ENCODE data around the gene CD40. TPM values are rescaled to one million over a fixed set of nuclear protein-coding genes. Genes with fewer than 3 reads are reported as not detected.

The CD40 gene
- total RNA-seq, 1 donor from 2014 or later = 25.1 TPM

DNA sequence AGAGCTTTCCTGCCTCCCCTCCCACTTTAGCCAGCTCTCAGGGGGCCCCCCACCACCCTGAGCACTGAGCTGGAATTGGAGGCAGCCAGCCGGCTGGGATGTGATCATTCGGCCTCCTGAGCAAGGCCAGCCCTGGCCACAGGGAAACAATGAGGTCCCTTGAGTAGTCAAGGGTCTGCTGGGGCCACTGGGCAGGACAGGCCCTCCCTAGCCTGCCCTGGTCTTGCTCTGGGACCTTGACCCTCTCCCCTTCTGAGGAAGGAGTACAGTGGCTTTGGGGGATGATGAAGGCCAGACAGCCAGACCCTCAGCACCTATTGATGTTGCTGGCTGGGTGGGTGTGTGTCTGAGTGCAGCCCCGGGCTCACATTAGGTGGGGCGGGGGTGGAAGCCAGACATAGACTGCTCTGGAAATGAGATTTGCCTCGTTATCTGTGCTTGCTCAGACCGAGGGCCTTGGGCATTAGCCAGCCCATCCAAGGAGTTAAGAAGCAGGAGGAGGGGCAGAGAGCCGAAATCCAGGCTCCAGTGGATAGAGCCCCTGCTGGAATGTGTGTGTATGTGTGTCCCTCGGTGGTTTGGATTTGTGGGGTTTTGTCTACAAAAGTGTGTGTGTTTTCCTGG lies 21.3 kb downstream of the CD40 start:
- DNase-seq (ENCODE audit: low spot score) (no peak), ATAC-seq (no peak)
- intact Hi-C loops (cut with DNase I) = no loop called here

DNA sequence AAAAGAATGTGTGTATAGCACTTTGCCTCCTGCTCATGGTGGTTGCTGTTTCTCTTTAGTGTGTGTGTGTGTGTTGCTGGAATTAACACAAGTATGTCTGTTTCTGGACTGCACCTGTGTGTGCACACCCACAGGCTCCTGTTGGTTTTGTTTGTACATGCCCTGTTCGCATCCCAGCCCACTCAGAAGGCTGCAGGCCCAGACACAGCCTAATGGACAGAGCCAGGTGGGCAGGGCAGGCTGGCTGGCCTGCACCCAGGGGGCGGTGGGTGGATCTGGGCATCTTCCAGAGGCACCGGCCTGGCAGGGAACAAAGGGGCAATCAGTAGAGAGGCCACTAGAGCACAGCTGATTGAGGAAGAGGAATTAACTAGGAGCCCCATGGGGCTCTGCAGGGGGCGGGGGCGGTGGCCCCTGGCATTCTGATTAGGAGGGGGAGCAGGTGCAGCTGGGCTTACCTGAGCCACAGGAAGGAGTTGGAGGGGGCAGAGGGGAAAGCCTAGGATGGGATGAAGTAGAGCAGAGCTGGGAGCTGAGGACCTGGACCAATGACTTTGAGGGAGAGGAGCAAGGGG lies 21.9 kb downstream of the CD40 start:
- intact Hi-C loops (cut with DNase I) = no loop called here
- ATAC-seq = no peak

DNA sequence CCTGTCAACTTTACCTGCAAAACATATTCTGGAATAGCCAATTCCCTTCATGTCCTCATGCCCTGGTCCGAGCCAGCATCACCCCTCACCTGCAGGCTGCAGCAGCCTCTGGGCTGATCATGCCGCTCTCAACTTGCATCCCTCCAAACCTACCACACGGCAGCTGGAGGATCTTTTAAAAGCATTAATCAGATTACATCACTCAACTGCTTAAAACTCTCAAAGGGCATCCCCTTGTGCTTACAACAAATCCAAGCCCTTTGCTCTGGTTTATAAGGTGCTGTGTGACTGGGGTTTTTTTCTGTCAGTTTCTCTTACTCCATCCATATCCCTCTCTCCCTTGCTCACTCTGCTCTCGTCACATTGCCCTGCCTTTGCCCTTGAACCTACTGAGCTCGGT lies 24.0 kb downstream of the CD40 start:
- intact Hi-C loops (cut with DNase I) = no loop called here
- DNase-seq (ENCODE audit: low spot score) (no peak), ATAC-seq (no peak)

More for the DNA sequence above, 21.9 kb downstream of the CD40 start:
- no peak for DNase-seq (ENCODE audit: low spot score)

DNA sequence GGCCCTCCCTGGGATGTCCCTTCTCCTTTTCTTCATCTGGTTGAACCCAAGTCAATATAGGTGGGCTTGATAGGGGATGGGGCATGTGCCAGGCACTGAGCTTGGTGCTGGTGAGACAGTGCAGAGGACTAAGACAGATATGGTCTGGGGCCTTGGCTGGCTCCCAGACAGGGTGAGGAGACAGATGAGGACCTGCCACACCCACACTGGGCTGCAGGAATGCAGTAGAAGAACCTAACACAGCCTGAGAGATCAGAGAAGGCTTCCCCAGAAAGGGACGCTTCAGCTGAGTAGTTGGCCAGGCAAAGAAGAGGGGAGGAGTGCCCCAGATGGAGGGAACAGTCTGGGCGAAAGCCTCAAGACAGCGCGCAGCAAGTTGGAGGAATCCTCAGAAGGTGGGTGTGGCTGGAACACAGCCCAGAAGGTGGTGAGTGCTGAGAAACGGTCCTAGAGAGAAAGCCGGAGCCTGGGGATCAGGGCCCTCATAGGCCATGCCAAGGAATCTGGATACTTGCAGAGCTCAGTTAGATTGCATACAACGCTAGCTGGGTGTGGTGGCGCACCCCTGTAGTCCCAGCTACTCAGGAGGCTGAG lies 26.4 kb downstream of the CD40 start:
- intact Hi-C loops (cut with DNase I) = no loop called here
- ATAC-seq (no peak), DNase-seq (ENCODE audit: low spot score) (no peak)

DNA sequence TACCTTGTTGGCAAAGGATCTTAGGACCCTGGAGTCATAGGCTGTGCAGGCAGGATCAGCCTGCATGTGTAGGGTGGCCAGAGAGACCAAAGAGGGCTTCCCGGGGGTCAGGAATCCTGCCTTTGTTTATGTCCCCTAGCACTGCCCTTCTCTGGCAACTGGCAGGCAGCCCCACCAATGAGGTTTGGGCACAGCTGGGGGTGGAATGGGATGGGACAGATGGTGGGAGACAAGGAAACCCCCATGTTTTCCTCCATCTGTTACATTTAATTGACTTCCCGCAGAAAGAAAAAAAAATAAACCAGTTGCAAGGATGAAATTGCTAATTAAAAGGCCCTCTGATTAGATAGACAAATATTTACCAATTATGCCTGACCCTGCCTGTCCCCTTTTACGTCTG lies 27.6 kb downstream of the CD40 start:
- intact Hi-C loops (cut with DNase I) = no loop called here

DNA sequence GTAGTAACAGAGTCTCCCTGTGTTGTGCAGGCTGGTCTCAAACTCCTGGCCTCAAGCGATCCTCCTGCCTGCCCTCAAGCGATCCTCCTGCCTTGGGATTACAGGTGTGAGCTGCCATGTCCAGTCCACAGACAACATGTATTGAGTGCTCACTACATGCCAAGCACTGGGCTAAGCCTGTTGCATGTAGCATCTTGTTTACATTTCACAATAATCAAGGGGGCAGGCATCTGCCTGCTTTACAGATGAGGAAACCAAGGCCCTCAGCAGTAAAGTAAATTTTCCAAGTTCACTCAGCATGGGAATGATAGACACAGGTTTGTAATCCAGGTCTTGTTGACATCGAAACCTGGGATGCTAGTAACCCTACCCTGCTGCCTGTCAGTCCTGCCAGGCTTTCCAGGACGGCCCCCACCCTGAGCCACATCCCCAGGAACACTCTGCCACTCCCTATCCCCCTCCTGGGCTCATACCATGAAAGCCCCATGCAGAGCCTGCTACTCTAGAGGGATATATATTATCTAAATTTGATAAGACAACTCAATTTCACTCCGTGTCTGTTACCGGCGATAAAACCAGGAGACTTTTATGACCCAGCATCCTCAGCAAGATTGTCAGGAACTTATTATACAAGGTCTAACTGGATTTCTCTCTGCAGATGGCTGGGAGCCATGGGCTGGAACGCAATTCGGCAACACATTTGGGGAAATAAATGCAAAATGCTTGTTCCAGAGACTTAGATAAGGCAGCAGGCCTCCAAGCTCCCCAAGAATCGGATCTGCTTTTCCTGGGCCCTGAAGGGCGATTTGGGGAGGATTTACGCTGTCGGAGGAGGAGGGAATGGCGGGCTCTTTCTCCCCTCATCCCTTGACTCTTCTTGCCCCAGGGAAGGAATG lies 30.4 kb downstream of the CD40 start:
- no peak for ATAC-seq
- no peak for DNase-seq (ENCODE audit: low spot score)
- intact Hi-C loops (cut with DNase I) = no loop called here

More for the DNA sequence above, 27.6 kb downstream of the CD40 start:
- no peak for ATAC-seq
- no peak for DNase-seq (ENCODE audit: low spot score)

DNA sequence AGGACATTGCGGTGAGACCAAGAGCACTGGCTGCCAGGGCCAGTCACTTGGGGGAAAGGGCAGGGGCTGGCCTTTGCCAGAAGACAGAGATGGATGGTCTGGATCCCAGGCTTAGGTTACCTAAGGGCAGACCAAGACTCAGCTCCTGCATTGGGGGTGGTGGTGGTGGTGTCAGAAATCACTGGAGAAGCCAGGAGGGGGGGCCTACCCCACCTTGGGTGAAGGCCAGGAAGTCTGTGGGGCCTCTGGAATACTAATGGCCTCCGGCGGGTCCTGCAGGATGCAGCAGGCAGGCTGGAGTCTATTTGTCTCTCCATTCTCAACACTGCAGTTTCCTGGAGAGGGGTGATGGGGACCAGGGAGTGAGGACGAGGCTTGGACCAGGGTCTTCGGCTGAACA lies 32.8 kb downstream of the CD40 start:
- intact Hi-C loops (cut with DNase I) = no loop called here
- ATAC-seq (no peak), DNase-seq (ENCODE audit: low spot score) (no peak)

DNA sequence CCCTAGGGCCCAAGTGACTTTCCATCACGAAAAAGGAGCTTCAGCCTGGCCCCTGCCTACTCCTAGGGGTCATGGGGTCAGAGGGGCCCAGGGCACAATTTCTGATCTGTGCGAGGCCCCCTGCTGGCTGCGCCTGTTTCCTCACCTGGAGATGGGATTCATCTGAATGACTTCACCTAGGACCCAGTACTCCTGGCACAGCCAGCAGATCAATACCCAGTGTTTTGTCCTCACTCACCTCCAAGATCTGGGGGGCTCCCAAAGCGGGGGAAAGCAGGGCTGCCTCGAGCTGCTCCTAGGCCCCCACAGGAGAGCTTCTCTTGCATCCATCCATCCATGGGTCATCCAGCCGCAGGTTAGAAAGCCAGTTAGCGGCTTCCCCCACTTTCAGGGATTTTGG lies 33.8 kb downstream of the CD40 start:
- DNase-seq (ENCODE audit: low spot score) (no peak), ATAC-seq (no peak)
- intact Hi-C loops (cut with DNase I) = no loop called here

DNA sequence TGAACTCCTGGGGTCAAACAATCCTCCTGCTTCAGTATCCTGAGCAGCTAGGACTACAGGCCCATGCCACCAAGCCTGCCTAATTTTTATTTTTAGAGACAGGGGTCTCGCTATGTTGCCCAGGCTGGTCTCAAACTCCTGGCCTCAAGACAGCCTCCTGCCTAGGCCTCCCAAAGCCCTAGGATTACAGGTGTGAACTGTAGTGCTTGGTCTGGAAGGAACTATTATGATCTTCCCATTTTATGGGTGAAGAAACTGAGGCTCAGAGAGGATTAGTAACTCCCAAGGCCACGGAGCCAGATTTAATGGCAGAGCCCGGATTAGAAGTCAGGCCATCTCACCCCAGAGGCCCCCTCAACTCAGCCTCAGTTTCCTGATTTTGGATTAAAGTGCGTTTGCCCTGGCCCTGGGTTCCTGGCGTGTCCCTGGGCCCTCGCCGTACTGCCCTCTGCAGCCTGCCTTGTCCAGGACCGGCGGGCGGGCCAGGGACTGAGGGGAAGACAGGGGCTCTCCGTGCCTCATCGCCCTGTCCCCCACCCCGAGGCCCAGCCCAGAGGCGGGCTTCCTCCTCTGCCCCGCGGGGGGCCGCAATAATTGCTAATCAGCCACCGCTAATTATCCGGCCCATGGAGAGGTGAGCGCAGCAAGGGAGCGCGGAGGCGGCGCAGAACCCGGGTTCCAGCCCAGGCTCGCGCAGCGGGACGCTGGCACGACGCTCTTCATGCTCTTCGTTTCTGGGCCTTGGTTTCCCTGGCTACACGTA lies 34.9 kb downstream of the CD40 start:
- DNase-seq (ENCODE audit: low spot score) (no peak), ATAC-seq (no peak)
- intact Hi-C loops (cut with DNase I) = no loop called here

DNA sequence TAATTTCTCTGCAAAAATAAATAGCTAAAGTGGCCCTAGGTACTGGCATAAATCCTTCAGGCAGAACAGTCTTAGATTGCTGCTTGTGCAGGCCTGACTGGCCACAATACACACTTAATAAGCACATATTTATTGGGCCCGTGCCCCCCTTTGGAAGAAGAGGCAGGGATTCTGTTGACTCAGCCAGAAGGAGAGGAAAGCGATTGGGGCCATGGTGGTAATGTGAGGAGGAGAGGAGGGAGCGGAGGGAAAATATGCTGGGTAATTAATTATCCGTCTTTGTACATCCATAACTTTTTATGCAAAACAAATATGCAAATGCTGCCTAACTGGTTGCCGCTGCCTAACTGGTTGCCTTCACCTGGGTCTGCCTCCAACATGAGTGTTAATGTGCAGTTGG lies 36.2 kb downstream of the CD40 start:
- intact Hi-C loops (cut with DNase I) = no loop called here

DNA sequence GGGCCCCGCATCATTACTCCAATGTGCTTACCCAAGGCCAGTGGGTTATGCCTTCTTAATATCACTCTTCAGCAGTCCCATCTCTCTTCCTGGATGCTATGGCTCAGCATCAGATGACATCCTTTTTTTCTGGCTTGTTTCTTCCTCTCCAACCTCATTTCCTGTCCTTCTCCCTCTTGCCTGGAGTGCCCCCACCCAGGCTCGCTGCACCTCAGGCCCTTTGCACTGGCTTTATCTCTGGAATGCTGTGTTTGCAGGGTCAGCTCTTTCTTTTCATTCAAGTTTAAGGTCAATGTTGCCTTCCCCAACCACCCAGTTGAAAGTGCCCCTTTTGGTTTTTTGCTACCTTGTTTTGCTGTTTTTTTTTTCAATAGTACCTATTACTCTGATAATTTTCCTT lies 36.7 kb downstream of the CD40 start:
- intact Hi-C loops (cut with DNase I) = no loop called here
- DNase-seq (ENCODE audit: low spot score) (no peak), ATAC-seq (no peak)

More for the DNA sequence above, 36.2 kb downstream of the CD40 start:
- DNase-seq (ENCODE audit: low spot score) (no peak), ATAC-seq (no peak)

DNA sequence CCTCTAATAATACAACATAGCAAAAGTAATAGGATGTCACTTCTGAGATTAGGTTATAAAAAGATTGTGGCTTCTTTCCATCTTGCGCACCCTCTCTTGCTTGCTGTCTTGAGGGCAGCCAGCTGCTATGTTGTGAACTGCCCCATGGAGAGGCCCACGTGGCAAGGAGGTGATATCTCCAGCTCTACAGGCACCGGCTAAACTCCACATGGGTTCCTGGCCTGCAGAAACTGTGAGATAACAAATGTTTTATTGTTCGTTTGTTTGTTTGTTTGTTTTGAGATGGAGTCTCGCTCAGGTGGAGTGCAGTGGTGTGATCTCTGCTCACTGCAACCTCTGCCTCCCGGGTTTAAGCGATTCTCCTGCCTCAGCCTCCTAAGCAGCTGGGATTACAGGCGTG lies 38.0 kb downstream of the CD40 start:
- intact Hi-C loops (cut with DNase I) = no loop called here
- DNase-seq (ENCODE audit: low spot score) (no peak), ATAC-seq (no peak)

DNA sequence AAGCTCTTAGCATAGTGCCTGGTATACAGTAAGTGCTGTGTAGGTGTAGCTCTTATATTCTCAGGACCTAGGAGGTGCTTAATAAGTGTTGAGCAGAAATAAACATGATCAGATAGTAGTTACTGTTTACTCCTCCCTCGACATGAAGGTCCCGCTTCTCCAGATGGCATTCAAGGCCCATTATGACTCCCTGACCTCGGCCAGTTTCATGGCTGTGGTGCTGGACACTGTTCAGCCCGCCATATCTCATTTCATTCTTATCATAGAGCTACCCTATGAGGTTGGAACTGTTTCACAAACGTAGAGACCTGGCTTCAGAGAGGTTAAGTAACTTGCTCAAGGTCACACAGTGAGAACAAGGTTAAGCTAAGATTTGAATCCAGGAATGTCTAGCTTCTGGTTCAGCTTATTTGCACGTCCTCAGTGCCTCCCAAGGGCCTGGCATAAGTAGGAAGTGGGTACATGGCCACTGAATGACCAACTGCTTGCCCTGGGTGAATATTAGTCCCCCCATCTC lies 39.0 kb downstream of the CD40 start:
- DNase-seq (ENCODE audit: low spot score) (no peak), ATAC-seq (no peak)
- intact Hi-C loops (cut with DNase I) = no loop called here

DNA sequence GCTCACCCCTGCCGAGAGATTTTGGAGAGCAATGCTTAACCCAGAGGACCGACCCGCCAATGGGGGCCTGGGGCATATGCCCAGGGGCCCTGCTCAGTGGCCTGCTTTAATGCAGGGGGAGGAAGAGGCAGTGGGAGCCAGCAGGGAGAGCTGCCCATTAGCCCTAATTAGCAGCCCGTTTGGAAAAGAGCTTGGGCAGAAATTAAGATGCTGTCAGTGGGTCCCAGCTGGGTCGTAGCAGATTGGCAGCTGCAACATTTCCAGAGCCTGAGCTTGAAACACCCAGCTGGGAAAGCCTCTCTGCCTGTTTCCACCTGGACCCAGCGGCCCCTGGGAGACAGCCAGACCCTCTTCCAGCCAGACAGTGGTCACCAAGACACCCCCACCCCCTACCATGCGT lies 39.5 kb downstream of the CD40 start:
- intact Hi-C loops (cut with DNase I) = no loop called here
- no peak for DNase-seq (ENCODE audit: low spot score)
- no peak for ATAC-seq

DNA sequence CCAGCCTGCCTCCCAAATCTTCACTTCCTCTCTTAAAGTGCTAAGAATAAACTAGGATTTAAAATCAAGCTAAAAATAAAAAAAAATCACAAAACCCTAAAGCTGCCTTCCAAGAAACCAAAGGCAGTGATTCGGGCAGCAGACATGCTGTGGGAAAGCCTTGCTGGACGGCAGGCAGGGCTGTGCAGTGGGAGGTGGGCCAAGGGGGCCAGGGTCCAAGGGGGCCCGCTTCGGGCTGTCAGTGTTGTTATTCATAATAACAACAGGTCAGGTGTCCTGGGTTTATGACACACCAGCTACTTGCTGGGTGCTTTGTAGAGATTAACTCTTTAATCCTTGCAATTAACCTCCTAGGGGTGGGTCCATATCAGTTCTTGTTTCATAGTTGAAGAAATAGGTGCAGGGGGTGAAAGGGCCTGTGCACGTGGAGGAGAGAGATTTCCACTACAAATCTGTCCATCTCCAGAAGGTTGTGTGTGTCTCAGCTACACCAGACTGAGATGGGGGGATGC lies 40.4 kb downstream of the CD40 start:
- no peak for DNase-seq (ENCODE audit: low spot score)
- ATAC-seq = no peak
- intact Hi-C loops (cut with DNase I) = no loop called here

DNA sequence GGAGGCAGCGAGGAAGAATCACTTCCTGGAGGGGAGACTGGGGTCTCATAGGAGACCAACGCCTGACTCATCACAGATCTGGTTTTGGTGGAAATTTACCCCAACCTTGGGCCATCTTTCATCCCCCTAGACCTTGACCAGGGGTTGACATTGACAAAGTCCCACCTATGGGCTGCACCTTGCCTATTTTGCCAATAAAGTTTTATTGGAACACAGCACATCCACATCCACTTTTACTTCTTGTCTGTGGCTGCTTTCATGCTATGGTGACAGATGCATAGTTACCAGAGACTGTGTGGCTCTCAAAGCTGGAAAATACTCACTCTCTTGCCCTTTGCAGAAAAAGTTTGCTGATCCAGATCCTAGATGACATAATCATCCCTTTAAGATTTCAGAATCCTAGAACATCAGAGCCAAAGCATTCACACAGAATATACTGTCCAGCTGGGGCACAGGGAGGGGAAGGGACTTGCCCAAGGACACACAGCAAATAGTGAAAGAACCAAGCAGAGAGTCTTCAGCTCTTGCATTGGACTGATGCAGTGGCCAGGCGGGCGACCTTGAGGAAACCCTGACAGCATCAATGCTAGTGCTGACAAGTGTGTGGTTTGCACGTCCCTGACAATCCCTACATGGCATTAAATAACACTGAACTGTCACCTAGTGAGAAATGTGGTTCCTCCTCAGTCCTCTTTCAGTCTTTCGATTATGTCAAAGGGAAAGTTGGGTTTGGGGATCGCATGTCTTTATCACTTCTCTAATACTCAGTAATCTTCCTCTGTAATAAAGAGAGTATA lies 41.2 kb downstream of the CD40 start:
- intact Hi-C loops (cut with DNase I) = no loop called here
- DNase-seq (ENCODE audit: low spot score) (no peak), ATAC-seq (no peak)

DNA sequence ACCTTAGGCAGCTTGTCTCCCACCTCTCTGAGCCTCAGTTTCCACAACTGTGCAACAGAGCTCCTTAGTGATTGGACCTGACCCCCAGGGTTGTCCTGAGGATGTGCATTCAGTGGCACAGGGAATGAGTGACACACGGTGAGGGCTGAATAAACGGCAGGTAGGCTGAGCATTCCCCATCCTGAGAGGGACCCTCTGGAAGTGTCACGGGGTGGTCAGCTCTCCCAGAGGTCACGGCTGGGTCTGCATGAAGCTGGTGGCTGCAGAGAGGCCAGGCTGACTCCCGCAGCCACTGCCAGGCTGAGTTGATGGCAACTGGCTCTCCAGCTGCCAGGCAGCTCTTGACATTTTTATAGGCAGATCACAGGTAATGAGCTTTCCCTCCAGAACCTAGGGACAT lies 42.5 kb downstream of the CD40 start:
- intact Hi-C loops (cut with DNase I) = no loop called here
- no peak for ATAC-seq

DNA sequence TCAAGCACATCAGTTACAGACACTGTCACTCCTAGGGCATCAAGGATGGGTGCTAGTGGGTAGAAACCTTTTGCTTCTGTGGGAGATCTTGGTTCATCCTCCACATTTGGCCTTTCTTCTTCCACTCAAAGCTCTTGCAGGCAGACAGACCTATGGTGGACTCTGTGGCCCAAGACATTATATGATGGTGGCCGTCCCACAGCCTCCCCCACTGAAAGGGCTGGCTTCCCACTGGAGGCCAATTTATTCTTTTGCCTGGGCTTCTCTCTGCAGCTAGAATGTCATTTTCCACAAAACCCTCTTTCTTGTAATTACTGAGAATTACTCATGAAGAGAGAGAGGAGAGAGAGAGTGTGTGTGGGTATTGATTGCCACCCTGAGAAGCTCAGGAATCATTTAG lies 43.8 kb downstream of the CD40 start:
- intact Hi-C loops (cut with DNase I) = no loop called here
- DNase-seq (ENCODE audit: low spot score) (no peak), ATAC-seq (no peak)

More for the DNA sequence above, 42.5 kb downstream of the CD40 start:
- no peak for DNase-seq (ENCODE audit: low spot score)

All from sciatic nerve (tissue), 2 donors.